SU-DHL-6 (cell line): ENCODE measurements around the gene TRIM2.

Experiments
- H2AFZ ChIP-seq: fragments of 200-600 bp; sonication (generic); 2 replicates; pipeline ENCODE4 v1.6.1; 2014; ENCODE audit warnings: low read depth, mild to moderate bottlenecking, moderate library complexity, mixed read lengths, antibody characterized with exemption, low read length; ENCODE audit not compliant: severe bottlenecking
- H3F3A ChIP-seq: fragments of 200-600 bp; shearing (Covaris generic); 2 replicates; pipeline ENCODE4 v1.6.0; 2016; ENCODE audit warnings: antibody characterized with exemption, mild to moderate bottlenecking; ENCODE audit not compliant: insufficient read depth
- H3K27ac ChIP-seq: fragments of 200-600 bp; sonication (generic); 2 replicates; pipeline ENCODE4 v1.5.1; 2016; ENCODE audit warnings: low read depth, mild to moderate bottlenecking, low read length, moderate library complexity, mixed read lengths
- H3K27me3 ChIP-seq: fragments of 200-600 bp; sonication (generic), shearing (Covaris generic); 2 replicates; pipeline ENCODE4 v1.6.0; 2014; ENCODE audit warnings: mild to moderate bottlenecking, low read length
- H3K36me3 ChIP-seq: fragments of 200-600 bp; sonication (generic); 2 replicates; pipeline ENCODE4 v1.6.1; 2014; ENCODE audit warnings: mild to moderate bottlenecking, low read length, mixed read lengths
- H3K4me2 ChIP-seq: fragments of 300-600, 200-600 bp; shearing (Covaris generic), sonication (generic); 2 replicates; pipeline ENCODE4 v1.6.0; 2014; ENCODE audit warnings: low read length, low read depth, mild to moderate bottlenecking; ENCODE audit not compliant: poor library complexity, severe bottlenecking
- H3K4me3 ChIP-seq: fragments of 200-600 bp; sonication (generic); 2 replicates; pipeline ENCODE4 v1.5.1; 2014; ENCODE audit warnings: antibody characterized with exemption, low read length, mild to moderate bottlenecking, mixed read lengths; ENCODE audit not compliant: insufficient read depth, poor library complexity, severe bottlenecking
- H3K79me2 ChIP-seq: fragments of 200-600 bp; sonication (generic); 2 replicates; pipeline ENCODE4 v1.6.1; 2014; ENCODE audit warnings: mild to moderate bottlenecking, low read length, moderate library complexity; ENCODE audit not compliant: insufficient read depth
- H3K9ac ChIP-seq: fragments of 200-600 bp; sonication (generic); 2 replicates; pipeline ENCODE4 v1.7.0; 2014; ENCODE audit warnings: mild to moderate bottlenecking, low read length
- H3K9me2 ChIP-seq: fragments of 200-600 bp; sonication (generic); replicated peaks from 2 replicates; pipeline ENCODE4 v1.6.1; 2014; ENCODE audit warnings: low read length; ENCODE audit not compliant: insufficient read depth
- H3K9me3 ChIP-seq: fragments of 200-600 bp; sonication (generic); 2 replicates; pipeline ENCODE4 v1.6.1; 2014; ENCODE audit warnings: low read length, mixed read lengths; ENCODE audit not compliant: insufficient read depth
- H4K20me1 ChIP-seq: fragments of 200-600 bp; sonication (generic); 2 replicates; pipeline ENCODE4 v1.6.1; 2014; ENCODE audit warnings: low read depth, mild to moderate bottlenecking, antibody characterized with exemption, low read length, moderate library complexity, mixed read lengths
- CTCF ChIP-seq: fragments of 200-600 bp; sonication (generic); IDR thresholded peaks from one replicate; pipeline ENCODE4 v1.5.1; 2017; ENCODE audit warnings: antibody characterized with exemption, mild to moderate bottlenecking, low read length, moderate library complexity; ENCODE audit not compliant: insufficient read depth, poor library complexity, severe bottlenecking
- EZH2phosphoT487 ChIP-seq: fragments of 200-600 bp; sonication (generic), shearing (Covaris generic); conservative IDR thresholded peaks from 2 replicates; pipeline ENCODE4 v1.6.1; 2018; ENCODE audit warnings: mild to moderate bottlenecking, antibody characterized with exemption, low read length, moderate library complexity, mixed read lengths

Gene TRIM2

GRCh38 chr4:153294631-153295030, 90.4 kb downstream of the TRIM2 start:
- no peaks in the 10 kb centered on the region for H3K36me3 ChIP-seq
- no peak overlapping the region for H3K4me3 ChIP-seq
- H3K9me3 ChIP-seq: no peaks in the 10 kb centered on the region
- no peaks in the 10 kb centered on the region for H3K79me2 ChIP-seq
- no peak overlapping the region for H3K4me2 ChIP-seq
- no peak overlapping the region for H2AFZ ChIP-seq
- no peaks in the 10 kb centered on the region for H3F3A ChIP-seq
- no peak overlapping the region for H3K27ac ChIP-seq
- no peaks in the 10 kb centered on the region for H3K9me2 ChIP-seq
- no peak for TF ChIP-seq EZH2phosphoT487
- no peak for TF ChIP-seq CTCF
- no peaks in the 10 kb centered on the region for H3K27me3 ChIP-seq
- H3K9ac ChIP-seq: no peak overlapping the region
- no peaks in the 10 kb centered on the region for H4K20me1 ChIP-seq

- no peaks in the 10 kb centered on the region for H3K79me2 ChIP-seq
- no peaks in the 10 kb centered on the region for H4K20me1 ChIP-seq
- H3K27ac ChIP-seq: no peak overlapping the region
- H3K9ac ChIP-seq: no peak overlapping the region
- 0 out of 2 replicates have a peak, but pooled peaks cover 4% of the 10 kb centered on the region for H3K9me3 ChIP-seq
- no peaks in the 10 kb centered on the region for H3K27me3 ChIP-seq
- no peaks in the 10 kb centered on the region for H3F3A ChIP-seq
- no peaks in the 10 kb centered on the region for H3K36me3 ChIP-seq
- no peak overlapping the region for H3K4me3 ChIP-seq
- no peak for TF ChIP-seq EZH2phosphoT487
- no peak for TF ChIP-seq CTCF
- no peaks in the 10 kb centered on the region for H3K9me2 ChIP-seq
- H2AFZ ChIP-seq: no peak overlapping the region
- no peak overlapping the region for H3K4me2 ChIP-seq
Measured at GRCh38 chr4:153295131-153295755, 91.0 kb downstream of the TRIM2 start.

GRCh38 chr4:153296040-153296823, 92.0 kb downstream of the TRIM2 start:
- Histone ChIP-seq H3K4me3 (no peak overlapping the region), H3K27ac (no peak overlapping the region), H3K4me2 (no peak overlapping the region), H3K9me2 (no peaks in the 10 kb centered on the region), H3K9ac (no peak overlapping the region), H3K36me3 (no peaks in the 10 kb centered on the region), H3F3A (no peaks in the 10 kb centered on the region), H4K20me1 (no peaks in the 10 kb centered on the region), H3K79me2 (no peaks in the 10 kb centered on the region), H3K9me3 (0 out of 2 replicates have a peak, but pooled peaks cover 5% of the 10 kb centered on the region), H3K27me3 (no peaks in the 10 kb centered on the region), H2AFZ (no peak overlapping the region)
- TF ChIP-seq EZH2phosphoT487 (no peak), CTCF (no peak)
